Measurements from ENCODE around the gene S100A4. TPM values are rescaled to one million over a fixed set of nuclear protein-coding genes. Genes with fewer than 3 reads are reported as not detected.
A peak's percentile ranks its signal among the peaks of the same experiment; 100 is the strongest.
"Not testable (repeated sequence)": the region's sequence is repeated elsewhere in the genome, so short reads cannot be mapped to it uniquely, and the experiment has no call there.

Gene S100A4
- total RNA-seq, 2 experiments from 2014 or later = 898 to 906 TPM

- H3K27me3 Mint-ChIP-seq = no peaks in the 10 kb centered on the region
- H3K4me1 Mint-ChIP-seq = peaks cover 67% of the 10 kb centered on the region
- peak overlapping the region; percentile 97 for H3K4me3 Mint-ChIP-seq
- no peaks in the 10 kb centered on the region for H3K9me3 Mint-ChIP-seq (ENCODE audit: low read depth)
- H3K27ac Mint-ChIP-seq = peak overlapping the region; percentile 95
- DNase-seq (no peak), ATAC-seq (no peak)
- CTCF ChIA-PET = interaction anchor here (0.6 to 7.7 kb wide), 19 partner anchors 9 to 453 kb away, joined by 3 to 214 read pairs (median 12); partner anchors contain the start of genes CHTOP, CREB3L4, ILF2 and RAB13
- peaks cover 20% of the 10 kb centered on the region for H3K36me3 Mint-ChIP-seq
Measured at GRCh38 chr1:153533689-153534201, 11.9 kb downstream of the S100A4 start.

- DNase-seq (peak; percentile 89), ATAC-seq (peak; percentile 32)
- Mint-ChIP-seq H3K4me3 (peak overlapping the region; percentile 97), H3K36me3 (peaks cover 20% of the 10 kb centered on the region), H3K27ac (peak overlapping the region; percentile 95), H3K9me3 (ENCODE audit: low read depth) (no peaks in the 10 kb centered on the region), H3K27me3 (no peaks in the 10 kb centered on the region), H3K4me1 (peaks cover 62% of the 10 kb centered on the region)
- CTCF ChIA-PET = interaction anchor here (0.6 to 7.7 kb wide), 32 partner anchors 8 to 453 kb away, joined by 3 to 214 read pairs (median 5); partner anchors contain the start of genes CHTOP, CREB3L4, ILF2 and JTB
Measured at GRCh38 chr1:153532769-153533599, 12.6 kb downstream of the S100A4 start.

- Mint-ChIP-seq H3K27me3 (no peaks in the 10 kb centered on the region), H3K9me3 (ENCODE audit: low read depth) (no peaks in the 10 kb centered on the region), H3K4me3 (peak overlapping the region; percentile 97), H3K36me3 (peaks cover 20% of the 10 kb centered on the region), H3K27ac (peak overlapping the region; percentile 95), H3K4me1 (peaks cover 57% of the 10 kb centered on the region)
- peak; percentile 60 for ATAC-seq
- CTCF ChIA-PET = interaction anchor here (0.9 to 7.7 kb wide), 25 partner anchors 7 to 454 kb away, joined by 3 to 214 read pairs (median 7); partner anchors contain the start of genes CHTOP, JTB, RAB13 and S100A2
- DNase-seq = peak; percentile 86
Measured at GRCh38 chr1:153532181-153532580, 13.4 kb downstream of the S100A4 start.

GRCh38 chr1:153531638-153532037 lies 14.0 kb downstream of the S100A4 start:
- H3K27me3 Mint-ChIP-seq = no peaks in the 10 kb centered on the region
- ATAC-seq (no peak), DNase-seq (no peak)
- CTCF ChIA-PET = interaction anchor here (0.9 to 7.7 kb wide), 21 partner anchors 9 to 455 kb away, joined by 3 to 214 read pairs (median 11); partner anchors contain the start of genes CHTOP, JTB, RAB13 and S100A2
- no peak overlapping the region for H3K4me3 Mint-ChIP-seq
- no peaks in the 10 kb centered on the region for H3K9me3 Mint-ChIP-seq (ENCODE audit: low read depth)
- H3K36me3 Mint-ChIP-seq = peaks cover 20% of the 10 kb centered on the region
- H3K27ac Mint-ChIP-seq = peak overlapping the region; percentile 95
- H3K4me1 Mint-ChIP-seq = peaks cover 52% of the 10 kb centered on the region

- CTCF ChIA-PET = interaction anchor here (1.2 to 1.3 kb wide), 2 partner anchors 12 to 17 kb away, joined by 3 to 4 read pairs; no protein-coding TSS in a partner anchor
- no peak for DNase-seq
- no peak for ATAC-seq
- Mint-ChIP-seq H3K4me1 (peaks cover 24% of the 10 kb centered on the region), H3K36me3 (peaks cover 3% of the 10 kb centered on the region), H3K27ac (no peak overlapping the region), H3K4me3 (no peak overlapping the region), H3K9me3 (ENCODE audit: low read depth) (no peaks in the 10 kb centered on the region), H3K27me3 (no peaks in the 10 kb centered on the region)
Measured at GRCh38 chr1:153527683-153528040, 17.9 kb downstream of the S100A4 start.

- Mint-ChIP-seq H3K9me3 (ENCODE audit: low read depth) (no peaks in the 10 kb centered on the region), H3K27ac (no peak overlapping the region), H3K4me1 (peaks cover 24% of the 10 kb centered on the region), H3K36me3 (peaks cover 3% of the 10 kb centered on the region), H3K27me3 (no peaks in the 10 kb centered on the region), H3K4me3 (no peak overlapping the region)
- CTCF ChIA-PET = interaction anchor here (1.2 to 4.9 kb wide), 3 partner anchors 11 to 17 kb away, joined by 3 to 26 read pairs (median 4); no protein-coding TSS in a partner anchor
- ATAC-seq (no peak), DNase-seq (no peak)
Measured at GRCh38 chr1:153527023-153527682, 18.5 kb downstream of the S100A4 start.

- ATAC-seq (no peak), DNase-seq (no peak)
- Mint-ChIP-seq H3K36me3 (peaks cover 3% of the 10 kb centered on the region), H3K27ac (no peak overlapping the region), H3K4me1 (peaks cover 13% of the 10 kb centered on the region), H3K9me3 (ENCODE audit: low read depth) (no peaks in the 10 kb centered on the region), H3K4me3 (no peak overlapping the region), H3K27me3 (no peaks in the 10 kb centered on the region)
- CTCF ChIA-PET = interaction anchor here (2.1 to 4.9 kb wide), 3 partner anchors 9 to 43 kb away, joined by 8 to 26 read pairs (median 15); partner anchors contain the start of gene S100A6
Measured at GRCh38 chr1:153526132-153526543, 19.5 kb downstream of the S100A4 start.

GRCh38 chr1:153525088-153525728 lies 20.4 kb downstream of the S100A4 start:
- ATAC-seq (no peak), DNase-seq (no peak)
- H3K4me3 Mint-ChIP-seq = no peak overlapping the region
- peaks cover 7% of the 10 kb centered on the region for H3K4me1 Mint-ChIP-seq
- CTCF ChIA-PET = interaction anchor here (0.9 to 4.9 kb wide), 6 partner anchors 7 to 44 kb away, joined by 3 to 26 read pairs (median 6); partner anchors contain the start of gene S100A6
- H3K27me3 Mint-ChIP-seq = no peaks in the 10 kb centered on the region
- no peaks in the 10 kb centered on the region for H3K9me3 Mint-ChIP-seq (ENCODE audit: low read depth)
- H3K36me3 Mint-ChIP-seq = peaks cover 3% of the 10 kb centered on the region
- H3K27ac Mint-ChIP-seq = no peak overlapping the region

- H3K4me1 Mint-ChIP-seq; ATAC-seq; H3K4me3 Mint-ChIP-seq; H3K27me3 Mint-ChIP-seq; H3K36me3 Mint-ChIP-seq; DNase-seq; H3K9me3 Mint-ChIP-seq (ENCODE audit: low read depth): not testable (repeated sequence)
- CTCF ChIA-PET = interaction anchor here (1.8 to 4.9 kb wide), 2 partner anchors 10 to 12 kb away, joined by 11 to 26 read pairs; no protein-coding TSS in a partner anchor
- H3K27ac Mint-ChIP-seq = peak overlapping the region; percentile 60
Measured at GRCh38 chr1:153522353-153523048, 23.1 kb downstream of the S100A4 start.

GRCh38 chr1:153521808-153522207 lies 23.8 kb downstream of the S100A4 start:
- H3K27ac Mint-ChIP-seq; H3K27me3 Mint-ChIP-seq; H3K4me3 Mint-ChIP-seq; H3K9me3 Mint-ChIP-seq (ENCODE audit: low read depth); H3K4me1 Mint-ChIP-seq; H3K36me3 Mint-ChIP-seq; DNase-seq; ATAC-seq: not testable (repeated sequence)
- CTCF ChIA-PET = interaction anchor here (1.5 to 4.9 kb wide), 5 partner anchors 11 to 24 kb away, joined by 5 to 26 read pairs (median 11); partner anchors contain the start of gene S100A4

- DNase-seq (peak; percentile 33), ATAC-seq (no peak)
- Mint-ChIP-seq H3K4me1 (peaks cover 11% of the 10 kb centered on the region), H3K36me3 (peaks cover 1% of the 10 kb centered on the region), H3K4me3 (no peak overlapping the region), H3K27me3 (no peaks in the 10 kb centered on the region), H3K9me3 (ENCODE audit: low read depth) (no peaks in the 10 kb centered on the region), H3K27ac (no peak overlapping the region)
- CTCF ChIA-PET = interaction anchor here (0.6 to 2.8 kb wide), 11 partner anchors 10 to 114 kb away, joined by 3 to 20 read pairs (median 4); partner anchors contain the start of genes S100A2, S100A4 and S100A5
Measured at GRCh38 chr1:153520818-153521476, 24.7 kb downstream of the S100A4 start.

All from activated CD8-positive, alpha-beta memory T cell treated with anti-CD3 and anti-CD28 coated beads, Interleukin-2, amount 10 ng/mL, durations not matched to agents 7 days and 5 days (primary cell).